ENCODE data around the gene SSX2.
"Not testable (repeated sequence)": the region's sequence is repeated elsewhere in the genome, so short reads cannot be mapped to it uniquely, and the experiment has no call there.

Gene SSX2

DNA sequence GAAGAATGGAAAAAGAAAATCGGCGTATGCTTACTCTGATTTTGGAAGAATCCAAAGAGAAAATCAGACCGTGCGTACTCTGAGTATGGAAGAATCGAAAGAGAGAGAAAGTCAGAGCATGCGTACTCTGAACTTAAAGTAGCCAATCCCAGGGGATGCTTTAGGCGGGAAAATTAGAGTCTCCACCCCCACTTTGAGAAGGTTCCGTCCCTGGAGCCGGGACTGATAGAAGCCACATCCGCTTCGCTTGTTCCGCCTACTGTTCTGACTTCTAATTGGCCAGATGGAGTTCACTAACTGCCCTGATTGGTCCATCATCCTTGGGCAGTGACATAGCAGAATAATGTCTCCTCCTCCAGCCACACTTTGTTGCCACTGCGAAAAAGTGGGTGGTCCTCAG is at the start of gene SSX2:
Gene SSX2, minus strand, starts transcription at position 101 of the 400 bp plus-strand sequence. CDS start 1,429 bp downstream, outside the sequence.
- not testable (repeated sequence) for H3K4me2 ChIP-seq (ENCODE audit: low read depth, low read length, poor library complexity, severe bottlenecking); H3K79me2 ChIP-seq (ENCODE audit: insufficient read depth, low read length); H2AFZ ChIP-seq (ENCODE audit: low read depth, low read length, severe bottlenecking)

GRCh38 chrX:52750952-52751351 is 44.0 kb upstream of the SSX2 start, which contains the start of gene SSX2B:
Gene SSX2B (plus strand): TSS chrX:52751252. CDS start chrX:52752681, 1,429 bp downstream.
- not testable (repeated sequence) for H3K9me3 ChIP-seq (ENCODE audit: insufficient read depth, low read length); H3F3A ChIP-seq (ENCODE audit: insufficient read depth); H3K4me3 ChIP-seq (ENCODE audit: insufficient read depth, low read length, poor library complexity, severe bottlenecking); H3K27me3 ChIP-seq (ENCODE audit: low read length); H3K27ac ChIP-seq (ENCODE audit: low read depth, low read length); H3K79me2 ChIP-seq (ENCODE audit: insufficient read depth, low read length); H3K36me3 ChIP-seq (ENCODE audit: low read length); H2AFZ ChIP-seq (ENCODE audit: low read depth, low read length, severe bottlenecking); H3K9me2 ChIP-seq (replicated peaks; ENCODE audit: insufficient read depth, low read length); H4K20me1 ChIP-seq (ENCODE audit: low read depth, low read length); H3K4me2 ChIP-seq (ENCODE audit: low read depth, low read length, poor library complexity, severe bottlenecking); H3K9ac ChIP-seq (ENCODE audit: low read length)

More for the DNA sequence above, at the start of gene SSX2:
- H3K9me3 ChIP-seq (ENCODE audit: insufficient read depth, low read length); H3K9ac ChIP-seq (ENCODE audit: low read length); H4K20me1 ChIP-seq (ENCODE audit: low read depth, low read length); H3K27me3 ChIP-seq (ENCODE audit: low read length); H3K27ac ChIP-seq (ENCODE audit: low read depth, low read length); H3K4me3 ChIP-seq (ENCODE audit: insufficient read depth, low read length, poor library complexity, severe bottlenecking); H3K36me3 ChIP-seq (ENCODE audit: low read length); H3F3A ChIP-seq (ENCODE audit: insufficient read depth); H3K9me2 ChIP-seq (replicated peaks; ENCODE audit: insufficient read depth, low read length): not testable (repeated sequence)

- not testable (repeated sequence) for H4K20me1 ChIP-seq (ENCODE audit: low read depth, low read length); H3K9ac ChIP-seq (ENCODE audit: low read length); H3K79me2 ChIP-seq (ENCODE audit: insufficient read depth, low read length); H3K27ac ChIP-seq (ENCODE audit: low read depth, low read length); H3K9me2 ChIP-seq (replicated peaks; ENCODE audit: insufficient read depth, low read length); H3K9me3 ChIP-seq (ENCODE audit: insufficient read depth, low read length); H2AFZ ChIP-seq (ENCODE audit: low read depth, low read length, severe bottlenecking); H3K4me2 ChIP-seq (ENCODE audit: low read depth, low read length, poor library complexity, severe bottlenecking); H3K36me3 ChIP-seq (ENCODE audit: low read length); H3K4me3 ChIP-seq (ENCODE audit: insufficient read depth, low read length, poor library complexity, severe bottlenecking); H3F3A ChIP-seq (ENCODE audit: insufficient read depth); H3K27me3 ChIP-seq (ENCODE audit: low read length)
These were observed 14.9 kb downstream of the SSX2 start for GRCh38 chrX:52692034-52692433.

DNA sequence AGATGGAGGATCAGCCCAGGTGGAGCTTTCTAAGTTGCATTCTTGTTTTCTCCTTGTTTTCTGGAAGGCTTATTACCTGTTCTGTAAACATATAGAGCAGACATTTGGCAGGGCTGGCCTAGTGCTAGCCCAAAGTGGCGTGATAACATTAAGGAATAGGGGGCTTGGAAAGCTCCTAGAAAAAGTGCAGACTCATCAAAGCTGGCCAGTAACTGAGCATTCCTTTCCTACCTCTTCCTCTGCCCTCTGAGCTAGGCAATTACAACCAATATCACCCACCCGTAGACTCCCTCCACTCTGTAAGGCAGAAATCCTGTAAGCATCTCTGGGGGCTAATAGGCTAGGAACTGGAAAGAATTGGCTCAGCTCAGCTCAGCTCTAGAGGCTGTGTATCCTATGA is 44.8 kb downstream of the SSX2 start:
- H3K4me3 ChIP-seq (ENCODE audit: insufficient read depth, low read length, poor library complexity, severe bottlenecking); H3K27me3 ChIP-seq (ENCODE audit: low read length); H3F3A ChIP-seq (ENCODE audit: insufficient read depth); H2AFZ ChIP-seq (ENCODE audit: low read depth, low read length, severe bottlenecking); H3K9me2 ChIP-seq (replicated peaks; ENCODE audit: insufficient read depth, low read length); H4K20me1 ChIP-seq (ENCODE audit: low read depth, low read length); H3K9me3 ChIP-seq (ENCODE audit: insufficient read depth, low read length); H3K27ac ChIP-seq (ENCODE audit: low read depth, low read length); H3K79me2 ChIP-seq (ENCODE audit: insufficient read depth, low read length); H3K4me2 ChIP-seq (ENCODE audit: low read depth, low read length, poor library complexity, severe bottlenecking); H3K9ac ChIP-seq (ENCODE audit: low read length); H3K36me3 ChIP-seq (ENCODE audit: low read length): not testable (repeated sequence)

DNA sequence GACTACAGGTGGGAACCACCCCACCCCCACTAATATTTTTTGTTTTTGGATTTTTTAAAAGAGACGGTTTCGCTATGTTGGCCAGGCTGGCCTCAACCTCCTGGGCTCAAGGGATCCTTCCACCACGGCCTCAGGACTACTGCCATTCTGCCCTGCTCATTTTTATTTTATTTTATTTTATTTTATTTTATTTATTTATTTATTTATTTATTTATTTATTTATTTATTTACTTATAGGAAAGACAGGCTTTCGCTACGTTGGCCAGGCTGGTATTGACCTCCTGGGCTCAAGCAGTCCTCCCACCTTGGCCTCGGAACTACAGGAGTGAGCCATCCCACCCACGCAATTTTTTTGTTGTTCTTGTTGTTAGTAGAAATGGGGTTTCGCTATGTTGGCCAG is 51.5 kb downstream of the SSX2 start:
- not testable (repeated sequence) for H3K9me3 ChIP-seq (ENCODE audit: insufficient read depth, low read length); H3K27me3 ChIP-seq (ENCODE audit: low read length); H3F3A ChIP-seq (ENCODE audit: insufficient read depth); H3K27ac ChIP-seq (ENCODE audit: low read depth, low read length); H4K20me1 ChIP-seq (ENCODE audit: low read depth, low read length); H3K4me3 ChIP-seq (ENCODE audit: insufficient read depth, low read length, poor library complexity, severe bottlenecking); H3K4me2 ChIP-seq (ENCODE audit: low read depth, low read length, poor library complexity, severe bottlenecking); H3K9me2 ChIP-seq (replicated peaks; ENCODE audit: insufficient read depth, low read length); H3K36me3 ChIP-seq (ENCODE audit: low read length); H3K79me2 ChIP-seq (ENCODE audit: insufficient read depth, low read length); H2AFZ ChIP-seq (ENCODE audit: low read depth, low read length, severe bottlenecking); H3K9ac ChIP-seq (ENCODE audit: low read length)

DNA sequence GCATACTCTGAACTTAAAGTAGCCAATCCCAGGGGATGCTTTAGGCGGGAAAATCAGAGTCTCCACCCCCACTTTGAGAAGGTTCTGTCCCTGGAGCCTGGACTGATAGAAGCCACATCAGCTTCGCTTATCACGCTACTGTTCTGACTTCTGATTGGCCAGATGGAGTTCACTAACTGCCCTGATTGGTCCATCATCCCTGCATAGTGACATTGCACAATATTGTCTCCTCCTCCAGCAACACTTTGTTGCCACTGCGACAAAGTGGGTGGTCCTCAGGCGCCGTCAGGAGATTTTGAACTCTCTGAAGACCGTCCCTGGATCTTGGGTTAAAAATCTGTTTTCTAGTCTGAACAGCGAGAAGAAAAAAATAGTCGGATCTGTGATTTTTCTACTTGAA is 52.2 kb downstream of the SSX2 start, which contains the start of gene SSX7:
Gene SSX7, minus strand, starts transcription at position 101 of the 400 bp plus-strand sequence. CDS start 1,428 bp downstream, outside the sequence.
- H2AFZ ChIP-seq (ENCODE audit: low read depth, low read length, severe bottlenecking); H3F3A ChIP-seq (ENCODE audit: insufficient read depth); H3K9me2 ChIP-seq (replicated peaks; ENCODE audit: insufficient read depth, low read length); H3K79me2 ChIP-seq (ENCODE audit: insufficient read depth, low read length); H3K27ac ChIP-seq (ENCODE audit: low read depth, low read length); H3K27me3 ChIP-seq (ENCODE audit: low read length); H3K36me3 ChIP-seq (ENCODE audit: low read length); H3K9ac ChIP-seq (ENCODE audit: low read length); H3K9me3 ChIP-seq (ENCODE audit: insufficient read depth, low read length); H3K4me3 ChIP-seq (ENCODE audit: insufficient read depth, low read length, poor library complexity, severe bottlenecking); H3K4me2 ChIP-seq (ENCODE audit: low read depth, low read length, poor library complexity, severe bottlenecking); H4K20me1 ChIP-seq (ENCODE audit: low read depth, low read length): not testable (repeated sequence)

DNA sequence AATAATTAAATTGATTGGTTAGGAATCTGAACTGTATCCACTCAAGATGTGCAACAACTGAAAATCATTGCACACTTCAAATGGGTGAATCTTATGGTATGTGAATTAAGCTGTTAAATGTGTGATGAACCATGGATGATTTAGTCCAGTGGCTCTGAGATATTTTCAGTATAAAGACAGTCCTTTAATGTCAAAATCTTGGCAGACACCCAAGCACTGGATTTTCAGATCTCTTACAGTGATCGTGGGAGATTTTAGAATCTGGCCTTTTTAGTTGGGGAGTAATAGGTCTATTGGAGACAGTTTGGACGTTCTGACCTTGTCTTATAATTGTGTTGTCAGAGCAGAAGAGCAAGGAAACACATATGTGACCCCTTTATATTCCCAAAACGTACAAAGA is 56.3 kb downstream of the SSX2 start:
- H2AFZ ChIP-seq (ENCODE audit: low read depth, low read length, severe bottlenecking); H3K9me2 ChIP-seq (replicated peaks; ENCODE audit: insufficient read depth, low read length); H3K27me3 ChIP-seq (ENCODE audit: low read length); H3F3A ChIP-seq (ENCODE audit: insufficient read depth); H3K36me3 ChIP-seq (ENCODE audit: low read length); H3K79me2 ChIP-seq (ENCODE audit: insufficient read depth, low read length); H3K9ac ChIP-seq (ENCODE audit: low read length); H3K4me3 ChIP-seq (ENCODE audit: insufficient read depth, low read length, poor library complexity, severe bottlenecking); H3K27ac ChIP-seq (ENCODE audit: low read depth, low read length); H4K20me1 ChIP-seq (ENCODE audit: low read depth, low read length); H3K4me2 ChIP-seq (ENCODE audit: low read depth, low read length, poor library complexity, severe bottlenecking); H3K9me3 ChIP-seq (ENCODE audit: insufficient read depth, low read length): not testable (repeated sequence)

DNA sequence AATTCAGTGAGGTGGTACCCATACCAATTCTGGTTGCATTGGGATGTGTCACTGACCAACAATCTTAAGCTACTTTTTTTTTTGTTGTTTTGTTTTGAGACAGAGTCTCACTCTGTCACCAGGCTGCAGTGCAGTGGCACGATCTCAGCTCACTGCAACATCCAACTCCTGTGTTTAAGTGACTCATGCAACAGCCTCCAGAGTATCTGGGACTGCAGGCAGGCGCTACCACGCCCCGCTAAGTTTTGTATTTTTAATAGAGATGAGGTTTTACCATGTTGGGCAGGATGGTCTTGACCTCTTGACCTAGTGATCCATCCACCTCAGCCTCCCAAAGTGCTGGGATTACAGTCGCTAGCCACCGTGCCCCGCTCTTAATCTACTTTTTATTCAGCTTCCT is 58.0 kb downstream of the SSX2 start:
- not testable (repeated sequence) for H3K4me3 ChIP-seq (ENCODE audit: insufficient read depth, low read length, poor library complexity, severe bottlenecking); H2AFZ ChIP-seq (ENCODE audit: low read depth, low read length, severe bottlenecking); H3K9me2 ChIP-seq (replicated peaks; ENCODE audit: insufficient read depth, low read length); H3K9me3 ChIP-seq (ENCODE audit: insufficient read depth, low read length); H3K27me3 ChIP-seq (ENCODE audit: low read length); H3K27ac ChIP-seq (ENCODE audit: low read depth, low read length); H3F3A ChIP-seq (ENCODE audit: insufficient read depth); H3K4me2 ChIP-seq (ENCODE audit: low read depth, low read length, poor library complexity, severe bottlenecking); H3K36me3 ChIP-seq (ENCODE audit: low read length); H4K20me1 ChIP-seq (ENCODE audit: low read depth, low read length); H3K79me2 ChIP-seq (ENCODE audit: insufficient read depth, low read length); H3K9ac ChIP-seq (ENCODE audit: low read length)

Data from SU-DHL-6 (cell line).